HG02610 (cell line): ENCODE results near the gene CACNA2D1.

ENCODE experiments used
- ATAC-seq: cut with Tn5 transposase; IDR thresholded peaks from one replicate; pipeline ENCODE4 v1.9.1; 2021; ENCODE audit warnings: mild to moderate bottlenecking, moderate library complexity; ENCODE audit not compliant: unreplicated experiment

Gene CACNA2D1

DNA sequence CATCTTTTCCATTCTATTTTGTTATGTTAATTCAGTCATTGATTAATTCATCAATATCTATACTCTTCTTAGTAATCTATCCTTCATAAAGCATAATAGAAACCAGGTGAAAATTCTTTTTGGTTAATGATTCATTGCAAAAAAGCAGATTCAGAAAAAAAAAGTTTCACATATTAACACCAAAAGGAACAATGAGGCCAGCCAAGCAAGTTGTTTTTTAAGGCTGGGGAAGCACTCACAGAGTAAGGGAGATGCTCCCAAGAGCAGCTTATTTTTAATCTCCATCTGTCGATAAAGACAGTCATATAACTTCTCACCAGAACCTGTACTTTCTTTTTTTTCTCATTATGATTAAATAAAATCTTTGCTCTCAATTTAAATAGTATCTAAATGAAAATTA, 95.8 kb downstream of the CACNA2D1 start:
- ATAC-seq = no peak

DNA sequence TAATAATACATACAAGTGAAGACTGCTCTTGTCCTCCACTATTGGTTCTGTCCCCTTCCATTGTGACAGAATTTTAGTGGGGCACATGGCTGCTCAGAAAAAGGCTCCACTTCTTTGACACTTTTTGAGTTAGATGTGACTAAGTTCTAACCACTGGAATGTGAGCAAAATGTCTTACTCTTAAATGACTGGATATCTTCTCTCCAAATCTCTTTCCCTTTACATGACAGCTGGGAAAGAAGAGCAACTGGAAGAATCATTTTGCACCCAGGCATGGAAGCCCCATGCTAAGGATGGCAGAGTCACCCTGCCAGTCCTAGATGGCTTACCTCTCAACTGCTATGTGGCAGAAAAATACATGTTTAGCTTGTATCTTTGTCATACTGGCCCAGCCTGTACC, 97.7 kb downstream of the CACNA2D1 start:
- ATAC-seq = no peak

GRCh38 chr7:82343716-82344115, 99.9 kb downstream of the CACNA2D1 start:
- no peak for ATAC-seq

DNA sequence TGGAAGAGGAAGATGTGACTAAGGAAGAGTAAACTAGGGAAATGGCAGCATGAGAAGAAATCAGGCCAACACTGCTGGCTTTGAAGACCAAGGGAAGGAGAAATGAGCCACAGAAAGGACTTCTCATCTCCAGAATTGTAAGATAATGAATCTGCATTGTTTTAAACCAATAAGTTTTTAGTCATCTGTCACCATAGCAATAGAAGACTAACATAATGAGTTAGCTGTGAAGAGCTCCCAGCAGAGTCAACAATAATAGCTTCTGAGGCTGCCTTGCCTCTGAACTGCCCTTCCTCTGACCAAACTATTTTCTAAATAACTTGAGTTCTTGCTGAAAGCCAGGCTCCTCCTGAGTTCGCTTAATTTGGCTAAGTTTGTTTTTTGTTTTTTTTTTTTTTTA, 103.6 kb downstream of the CACNA2D1 start:
- no peak for ATAC-seq

DNA sequence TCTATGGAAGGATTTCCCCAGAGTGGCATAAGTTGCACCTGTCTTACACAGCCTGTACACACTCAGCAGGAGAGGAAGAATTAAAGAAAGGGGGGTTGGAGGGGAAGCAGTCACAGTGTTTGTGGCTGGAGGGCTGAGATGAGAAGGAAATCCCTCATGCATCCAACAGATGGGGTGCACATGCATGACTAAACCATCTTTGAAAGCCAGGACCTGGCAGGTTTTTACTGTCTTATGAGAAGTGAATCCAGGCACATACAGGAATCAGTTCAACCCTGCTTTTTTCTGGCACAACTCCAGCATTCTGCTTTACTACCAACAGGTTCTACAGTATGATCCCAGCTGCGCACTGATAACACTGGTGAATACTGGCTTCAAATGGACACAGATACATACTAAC, 107.7 kb downstream of the CACNA2D1 start:
- no peak for ATAC-seq

GRCh38 chr7:82335001-82335400, 108.6 kb downstream of the CACNA2D1 start:
- no peak for ATAC-seq

- ATAC-seq = no peak
Measured at GRCh38 chr7:82331234-82331633, 112.3 kb downstream of the CACNA2D1 start.

DNA sequence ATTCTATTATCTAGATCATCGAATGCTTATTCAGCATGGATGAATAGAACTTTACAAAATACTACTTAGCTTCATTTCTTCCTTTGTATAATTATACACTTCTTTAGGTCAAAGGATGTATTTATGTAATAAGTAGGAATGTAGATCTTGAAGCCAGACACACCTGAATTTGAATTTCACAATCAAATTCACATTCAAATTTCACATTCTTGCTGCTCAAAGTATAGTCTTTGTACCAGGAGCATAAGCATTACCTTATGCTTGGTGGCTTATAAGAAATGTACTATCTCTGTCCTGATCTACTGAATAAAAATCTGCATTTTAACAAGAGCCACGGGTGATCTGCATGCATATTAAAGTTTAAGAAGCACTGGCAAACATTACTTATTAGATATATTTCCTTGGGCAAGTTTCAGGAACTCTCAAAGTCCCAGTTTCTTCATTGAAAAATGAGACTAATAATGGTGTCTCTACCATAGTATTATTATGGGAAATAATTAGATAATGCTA, 112.8 kb downstream of the CACNA2D1 start:
- ATAC-seq = no peak

GRCh38 chr7:82327898-82328297, 115.7 kb downstream of the CACNA2D1 start:
- ATAC-seq = no peak

- no peak for ATAC-seq
Measured at GRCh38 chr7:82325416-82325815, 118.2 kb downstream of the CACNA2D1 start.

DNA sequence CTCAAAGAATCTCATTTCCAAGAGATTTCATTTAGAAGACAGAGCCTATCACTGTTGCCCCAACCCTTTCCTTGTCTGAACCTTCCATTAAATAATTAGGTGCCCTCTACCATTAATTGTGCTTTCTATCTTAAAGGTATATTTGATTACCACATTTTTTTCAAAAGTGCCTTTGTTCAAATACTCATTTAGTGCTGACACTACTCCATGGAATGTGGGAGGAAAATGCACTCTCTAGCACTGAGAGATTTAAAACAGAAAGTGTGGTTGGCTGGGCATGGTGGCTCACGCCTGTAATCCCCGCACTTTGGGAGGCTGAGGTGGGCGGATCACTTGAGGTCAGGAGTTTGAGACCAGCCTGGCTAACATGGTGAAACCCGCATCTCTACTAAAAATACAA, 119.8 kb downstream of the CACNA2D1 start:
- ATAC-seq = no peak

DNA sequence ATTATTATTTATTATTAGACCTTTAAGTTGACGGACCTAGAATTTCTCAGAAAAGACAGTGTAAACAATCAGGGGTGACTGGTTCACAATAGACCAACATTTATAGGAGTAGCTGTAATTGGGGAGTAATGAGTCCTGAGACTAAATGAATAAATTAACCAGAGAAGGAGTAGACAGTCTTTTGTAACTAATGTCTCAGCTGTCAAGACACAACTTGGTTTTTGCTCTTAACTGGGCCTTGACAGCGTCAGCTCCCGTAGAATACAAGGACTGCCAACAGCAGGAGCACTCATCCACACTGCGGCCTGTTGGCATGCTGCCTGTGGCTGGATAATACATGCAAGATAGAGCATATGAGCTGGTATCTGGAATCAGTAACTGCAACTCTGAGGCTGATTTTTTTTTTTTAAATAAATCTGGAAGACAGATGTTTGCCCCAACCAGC, 123.9 kb downstream of the CACNA2D1 start:
- ATAC-seq = no peak

DNA sequence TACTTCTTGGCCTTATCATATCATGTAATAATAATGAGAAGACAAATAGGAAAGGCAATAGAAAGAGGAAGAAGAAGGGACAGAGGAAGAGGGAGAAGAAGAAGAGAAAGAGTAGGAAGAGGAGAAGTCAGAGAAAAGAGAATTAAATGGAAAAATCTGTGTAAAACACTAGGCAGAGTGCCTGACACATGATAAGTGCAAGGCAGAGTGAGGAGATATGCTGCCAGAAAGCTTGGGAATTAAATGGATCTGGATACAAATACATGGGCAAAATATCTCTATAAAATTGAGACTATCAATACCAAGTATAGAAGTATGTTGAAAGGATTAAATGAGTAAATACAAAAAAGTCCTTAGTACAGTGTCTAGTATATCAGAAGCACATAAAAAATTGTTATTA, 124.8 kb downstream of the CACNA2D1 start:
- ATAC-seq = no peak

- no peak for ATAC-seq
Measured at GRCh38 chr7:82317760-82318159, 125.8 kb downstream of the CACNA2D1 start.

GRCh38 chr7:82317257-82317721, 126.3 kb downstream of the CACNA2D1 start:
- ATAC-seq = no peak

DNA sequence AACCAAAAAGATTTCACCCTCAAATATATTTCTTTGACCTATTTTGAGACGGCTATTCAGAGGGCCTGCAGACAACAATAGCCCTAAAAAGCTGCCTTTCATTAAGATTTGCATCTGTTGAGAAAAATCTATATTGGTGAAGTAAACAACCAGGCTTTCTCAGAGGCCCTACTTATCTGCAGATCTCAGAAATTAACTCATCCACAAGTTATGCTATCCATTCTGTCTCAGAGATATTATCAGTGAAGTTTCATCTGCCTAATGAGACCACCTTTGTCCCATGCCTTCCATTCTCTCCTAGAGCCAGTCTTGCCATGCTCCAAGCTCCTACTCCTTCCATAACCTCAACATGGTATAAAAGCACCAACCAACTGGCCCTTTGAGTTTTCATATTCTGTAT, 130.3 kb downstream of the CACNA2D1 start:
- ATAC-seq = no peak

DNA sequence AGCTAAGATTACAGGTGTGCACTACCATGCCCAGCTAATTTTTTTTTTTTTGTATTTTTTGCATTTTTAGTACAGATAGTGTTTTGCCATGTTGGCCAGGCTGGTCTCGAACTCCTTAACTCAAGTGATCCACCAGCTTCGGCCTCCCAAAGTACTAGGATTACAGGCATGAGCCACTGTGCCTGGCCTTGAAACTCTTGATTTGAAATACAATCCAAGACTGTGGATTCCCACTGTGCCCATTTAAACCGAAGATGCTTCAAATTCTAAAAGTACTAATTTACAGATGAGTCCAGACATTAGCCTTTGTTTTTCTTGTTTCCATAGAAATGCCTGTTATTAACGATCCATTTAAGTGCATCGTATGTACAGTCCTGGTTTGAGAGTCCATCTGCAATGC, 130.9 kb downstream of the CACNA2D1 start:
- ATAC-seq = no peak

DNA sequence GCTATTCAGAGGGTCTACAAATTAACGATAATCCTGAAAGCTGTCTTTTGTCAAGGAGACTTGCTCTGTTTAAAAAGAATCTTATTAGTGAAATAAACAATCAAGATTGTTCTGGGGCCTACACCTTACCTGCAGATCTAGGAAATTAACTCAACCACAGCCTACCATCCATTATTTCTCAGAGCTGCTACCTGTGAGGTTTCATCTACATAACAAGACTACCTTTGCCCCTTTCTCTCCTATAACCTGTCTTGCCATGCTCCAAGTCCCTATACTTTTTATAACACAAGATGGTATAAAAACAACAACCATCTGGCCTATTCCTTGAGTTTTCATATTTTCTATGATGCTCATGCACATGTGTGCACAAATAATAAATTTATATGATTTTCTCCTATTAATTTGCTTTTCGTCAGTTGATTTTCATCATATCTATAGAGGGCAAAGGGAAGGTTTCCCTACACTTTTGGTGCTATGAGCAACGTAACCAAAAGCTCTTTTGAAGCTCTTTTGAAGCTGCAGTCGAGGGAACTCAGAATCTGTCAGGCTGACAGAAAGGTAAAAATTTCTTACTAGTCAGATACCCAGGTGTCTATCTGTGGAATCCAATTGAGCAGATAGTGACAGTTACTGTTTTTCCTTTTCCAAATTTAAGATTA, 138.1 kb downstream of the CACNA2D1 start:
- ATAC-seq = no peak

DNA sequence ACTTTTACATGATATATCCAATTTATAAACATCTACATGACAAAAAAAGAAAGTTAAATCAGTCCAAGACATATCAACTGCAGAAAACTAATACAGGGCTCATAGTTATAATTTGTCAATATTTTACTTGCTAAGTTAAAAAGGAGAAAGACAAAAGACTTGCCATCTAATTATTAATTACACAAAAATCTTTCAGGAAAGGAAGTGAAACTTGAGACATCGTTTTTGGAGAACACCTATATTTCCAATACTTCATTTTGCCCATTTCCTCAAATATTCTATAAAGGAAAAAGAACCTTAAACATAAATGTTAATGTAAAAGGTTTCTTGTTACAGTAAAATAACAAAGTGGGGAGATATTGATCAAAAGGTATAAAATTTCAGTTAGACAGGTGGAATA, 148.7 kb downstream of the CACNA2D1 start:
- no peak for ATAC-seq

DNA sequence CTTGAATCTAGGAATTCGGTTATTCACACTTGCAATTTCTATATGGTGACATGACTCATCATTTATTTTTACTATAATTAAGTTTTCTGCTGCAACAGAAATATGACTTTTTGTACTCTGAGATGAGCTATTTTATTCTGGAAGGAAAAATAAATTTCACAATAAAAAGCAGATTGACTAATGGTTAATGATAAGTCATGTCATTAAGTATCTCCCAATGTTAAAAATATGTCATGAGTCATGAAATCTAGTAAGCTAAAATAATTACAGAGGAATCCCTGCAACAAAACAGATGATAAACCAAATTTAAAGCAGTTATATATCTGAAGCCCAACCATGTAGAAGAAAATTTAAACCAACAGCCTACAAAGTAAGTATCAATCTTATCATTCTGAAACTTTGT, 149.2 kb downstream of the CACNA2D1 start:
- ATAC-seq = no peak

DNA sequence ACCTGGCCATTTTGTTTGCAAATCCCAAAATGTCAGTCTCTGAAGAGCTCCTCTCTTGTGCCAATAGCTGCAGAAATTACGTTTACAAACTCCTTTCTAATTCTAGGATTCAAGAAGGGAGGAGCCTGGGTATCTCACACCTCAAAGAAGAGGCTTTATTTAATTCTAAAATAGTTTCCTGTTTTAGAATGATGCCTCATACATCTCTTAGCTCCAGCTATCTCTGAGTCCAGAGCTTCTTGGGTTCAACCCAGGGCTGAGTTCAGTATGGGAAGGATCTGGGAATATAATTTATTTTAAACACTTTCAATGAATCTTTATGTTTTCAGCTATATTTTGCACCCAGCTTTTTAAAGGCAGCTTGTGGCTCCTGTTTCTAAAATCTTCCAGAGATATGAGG, 150.1 kb downstream of the CACNA2D1 start:
- no peak for ATAC-seq

- ATAC-seq = no peak
Measured at GRCh38 chr7:82291931-82292330, 151.6 kb downstream of the CACNA2D1 start.

DNA sequence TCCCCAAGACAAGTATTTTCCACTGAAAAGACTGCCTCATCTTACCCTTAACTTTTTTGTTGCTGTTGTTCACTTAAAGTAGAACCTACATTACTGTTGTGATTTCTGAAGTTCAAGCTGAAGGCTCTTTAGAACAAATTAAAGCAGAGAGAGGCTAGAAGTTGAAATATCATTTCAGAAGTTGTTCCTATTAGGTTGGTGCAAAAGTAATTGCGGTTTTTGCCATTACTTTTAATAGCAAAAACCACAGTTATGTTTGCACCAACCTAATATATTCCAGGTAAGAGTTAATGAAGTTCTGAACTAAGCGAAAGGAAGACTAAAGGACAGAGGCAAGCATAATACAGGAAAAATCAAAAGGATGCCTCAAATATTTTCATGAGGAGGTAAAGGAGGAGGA, 153.7 kb downstream of the CACNA2D1 start:
- no peak for ATAC-seq
